ENCODE results near the gene VWA1.

- TF ChIP-seq TRIM28 (IDR thresholded peaks at IDR 0.05; ENCODE audit: borderline replicate concordance, low read length): no peak
- no peak for TF ChIP-seq ZNF335 (tag by site-specific recombination; conservative IDR thresholded peaks at IDR 0.05)
- TF ChIP-seq TSHZ1 (tag by site-specific recombination; IDR thresholded peaks at IDR 0.05; ENCODE audit: borderline replicate concordance): no peak
- TF ChIP-seq ZNF629 (tag by site-specific recombination; IDR thresholded peaks at IDR 0.05): no peak
- no peak for TF ChIP-seq ZBTB21 (tag by site-specific recombination; IDR thresholded peaks at IDR 0.05)
- TF ChIP-seq ZNF292 (tag by site-specific recombination; IDR thresholded peaks at IDR 0.05; ENCODE audit: borderline replicate concordance, low read depth): no peak
- TF ChIP-seq ZNF2 (tag by site-specific recombination; IDR thresholded peaks at IDR 0.05): no peak
These were observed 47.4 kb upstream of the VWA1 start for GRCh38 chr1:1388078-1388472.
